ENCODE data around the gene SINHCAF. TPM values are rescaled to one million over a fixed set of nuclear protein-coding genes. Genes with fewer than 3 reads are reported as not detected.

Gene SINHCAF
- total RNA-seq, 1 donor from 2014 or later, result 391 TPM

GRCh38 chr12:31263661-31264060 is 62.3 kb downstream of the SINHCAF start:
- no peak for DNase-seq (ENCODE audit: low spot score, unreplicated experiment)
- no peak overlapping the region for H3K4me3 Mint-ChIP-seq (ENCODE audit: low read depth)
- peaks cover 12% of the 10 kb centered on the region for H3K4me1 Mint-ChIP-seq (ENCODE audit: low read depth)
- H3K27ac Mint-ChIP-seq, result no peak overlapping the region
- H3K9me3 Mint-ChIP-seq (ENCODE audit: low read depth), result no peaks in the 10 kb centered on the region
- TF ChIP-seq CTCF (IDR thresholded peaks at IDR 0.05; ENCODE audit: unreplicated experiment), result no peak
- no peaks in the 10 kb centered on the region for H3K27me3 Mint-ChIP-seq
- H3K36me3 Mint-ChIP-seq (ENCODE audit: insufficient read depth), result no peaks in the 10 kb centered on the region

DNA sequence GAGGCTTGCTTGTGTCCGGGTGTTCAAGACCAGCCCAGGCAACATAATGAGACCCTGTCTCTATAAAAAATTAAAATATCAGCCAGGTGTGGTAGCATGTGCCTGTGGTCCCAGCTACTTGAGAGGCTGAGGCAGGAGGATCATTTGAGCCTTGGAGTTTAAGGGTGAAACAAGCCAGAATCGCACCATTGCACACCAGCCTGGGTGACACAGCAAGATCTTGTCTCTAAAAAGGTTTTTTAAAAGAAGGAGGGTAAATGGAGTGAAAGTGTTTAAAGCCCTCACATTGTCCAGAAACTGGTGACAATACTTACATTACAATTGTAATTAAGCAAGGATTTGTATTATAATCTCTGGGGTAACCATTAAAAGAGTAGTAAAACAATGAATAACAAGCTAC is 64.2 kb downstream of the SINHCAF start:
- no peak for DNase-seq (ENCODE audit: low spot score, unreplicated experiment)
- Mint-ChIP-seq H3K4me3 (ENCODE audit: low read depth) (no peak overlapping the region), H3K27ac (peak overlapping the region; percentile 27), H3K27me3 (no peaks in the 10 kb centered on the region), H3K4me1 (ENCODE audit: low read depth) (peaks cover 12% of the 10 kb centered on the region), H3K9me3 (ENCODE audit: low read depth) (no peaks in the 10 kb centered on the region), H3K36me3 (ENCODE audit: insufficient read depth) (no peaks in the 10 kb centered on the region)
- TF ChIP-seq CTCF (IDR thresholded peaks at IDR 0.05; ENCODE audit: unreplicated experiment), result no peak

GRCh38 chr12:31260840-31261239 is 65.1 kb downstream of the SINHCAF start:
- TF ChIP-seq CTCF (IDR thresholded peaks at IDR 0.05; ENCODE audit: unreplicated experiment), result no peak
- no peak overlapping the region for H3K27ac Mint-ChIP-seq
- H3K9me3 Mint-ChIP-seq (ENCODE audit: low read depth), result no peaks in the 10 kb centered on the region
- H3K36me3 Mint-ChIP-seq (ENCODE audit: insufficient read depth), result no peaks in the 10 kb centered on the region
- H3K27me3 Mint-ChIP-seq, result no peaks in the 10 kb centered on the region
- peaks cover 12% of the 10 kb centered on the region for H3K4me1 Mint-ChIP-seq (ENCODE audit: low read depth)
- no peak for DNase-seq (ENCODE audit: low spot score, unreplicated experiment)
- H3K4me3 Mint-ChIP-seq (ENCODE audit: low read depth), result no peak overlapping the region

DNA sequence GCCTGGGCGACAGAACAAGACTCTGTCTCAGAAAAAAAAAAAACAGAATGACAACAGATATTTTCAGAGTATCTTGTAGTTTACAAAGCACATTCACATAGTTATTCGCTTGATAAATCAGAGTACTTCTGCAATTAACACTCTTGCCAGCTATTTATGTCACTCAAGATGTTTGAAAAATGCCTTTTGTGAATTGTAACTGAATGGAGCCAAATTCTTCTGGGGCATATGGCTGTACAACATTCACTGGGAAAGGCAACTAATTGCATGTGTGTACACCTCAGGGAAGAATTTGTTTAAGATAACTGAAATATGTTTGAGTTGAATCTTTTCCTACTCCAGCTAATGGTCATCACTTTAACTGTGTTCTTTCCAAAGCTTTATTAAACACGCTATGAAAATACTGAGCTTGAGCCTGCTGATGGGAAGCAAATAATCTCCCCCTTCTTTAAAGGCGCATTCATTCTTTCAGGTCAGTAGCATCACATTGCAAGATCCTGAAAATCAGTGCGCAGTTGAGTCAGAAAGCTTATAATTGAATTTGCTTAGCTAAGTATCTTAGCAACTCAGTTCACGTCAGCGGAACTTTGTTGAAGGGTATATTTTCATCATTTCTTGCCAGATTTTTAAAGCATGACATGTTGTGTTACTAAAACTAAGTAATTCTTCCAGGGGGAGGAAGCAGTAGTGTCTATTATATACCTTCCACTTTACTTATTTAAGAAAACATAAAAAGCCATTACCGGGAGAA is 66.6 kb downstream of the SINHCAF start:
- H3K27me3 Mint-ChIP-seq, result no peaks in the 10 kb centered on the region
- no peak overlapping the region for H3K4me3 Mint-ChIP-seq (ENCODE audit: low read depth)
- H3K27ac Mint-ChIP-seq, result no peak overlapping the region
- no peaks in the 10 kb centered on the region for H3K36me3 Mint-ChIP-seq (ENCODE audit: insufficient read depth)
- H3K9me3 Mint-ChIP-seq (ENCODE audit: low read depth), result no peaks in the 10 kb centered on the region
- TF ChIP-seq CTCF (IDR thresholded peaks at IDR 0.05; ENCODE audit: unreplicated experiment), result no peak
- DNase-seq (ENCODE audit: low spot score, unreplicated experiment), result no peak
- H3K4me1 Mint-ChIP-seq (ENCODE audit: low read depth), result peaks cover 10% of the 10 kb centered on the region

GRCh38 chr12:31257784-31258183 is 68.2 kb downstream of the SINHCAF start:
- Mint-ChIP-seq H3K36me3 (ENCODE audit: insufficient read depth) (no peaks in the 10 kb centered on the region), H3K27ac (no peak overlapping the region), H3K9me3 (ENCODE audit: low read depth) (no peaks in the 10 kb centered on the region), H3K4me3 (ENCODE audit: low read depth) (no peak overlapping the region), H3K4me1 (ENCODE audit: low read depth) (peaks cover 10% of the 10 kb centered on the region), H3K27me3 (peaks cover 3% of the 10 kb centered on the region)
- TF ChIP-seq CTCF (IDR thresholded peaks at IDR 0.05; ENCODE audit: unreplicated experiment), result no peak
- DNase-seq (ENCODE audit: low spot score, unreplicated experiment), result no peak
